GM19372 (cell line): ENCODE results near the gene MRAP2.

Experiments
- ATAC-seq: cut with Tn5 transposase; IDR thresholded peaks from one replicate; pipeline ENCODE4 v1.9.1; 2021; ENCODE audit warnings: mild to moderate bottlenecking, low read depth, moderate library complexity; ENCODE audit not compliant: unreplicated experiment

The MRAP2 gene, protein sequence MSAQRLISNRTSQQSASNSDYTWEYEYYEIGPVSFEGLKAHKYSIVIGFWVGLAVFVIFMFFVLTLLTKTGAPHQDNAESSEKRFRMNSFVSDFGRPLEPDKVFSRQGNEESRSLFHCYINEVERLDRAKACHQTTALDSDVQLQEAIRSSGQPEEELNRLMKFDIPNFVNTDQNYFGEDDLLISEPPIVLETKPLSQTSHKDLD

DNA sequence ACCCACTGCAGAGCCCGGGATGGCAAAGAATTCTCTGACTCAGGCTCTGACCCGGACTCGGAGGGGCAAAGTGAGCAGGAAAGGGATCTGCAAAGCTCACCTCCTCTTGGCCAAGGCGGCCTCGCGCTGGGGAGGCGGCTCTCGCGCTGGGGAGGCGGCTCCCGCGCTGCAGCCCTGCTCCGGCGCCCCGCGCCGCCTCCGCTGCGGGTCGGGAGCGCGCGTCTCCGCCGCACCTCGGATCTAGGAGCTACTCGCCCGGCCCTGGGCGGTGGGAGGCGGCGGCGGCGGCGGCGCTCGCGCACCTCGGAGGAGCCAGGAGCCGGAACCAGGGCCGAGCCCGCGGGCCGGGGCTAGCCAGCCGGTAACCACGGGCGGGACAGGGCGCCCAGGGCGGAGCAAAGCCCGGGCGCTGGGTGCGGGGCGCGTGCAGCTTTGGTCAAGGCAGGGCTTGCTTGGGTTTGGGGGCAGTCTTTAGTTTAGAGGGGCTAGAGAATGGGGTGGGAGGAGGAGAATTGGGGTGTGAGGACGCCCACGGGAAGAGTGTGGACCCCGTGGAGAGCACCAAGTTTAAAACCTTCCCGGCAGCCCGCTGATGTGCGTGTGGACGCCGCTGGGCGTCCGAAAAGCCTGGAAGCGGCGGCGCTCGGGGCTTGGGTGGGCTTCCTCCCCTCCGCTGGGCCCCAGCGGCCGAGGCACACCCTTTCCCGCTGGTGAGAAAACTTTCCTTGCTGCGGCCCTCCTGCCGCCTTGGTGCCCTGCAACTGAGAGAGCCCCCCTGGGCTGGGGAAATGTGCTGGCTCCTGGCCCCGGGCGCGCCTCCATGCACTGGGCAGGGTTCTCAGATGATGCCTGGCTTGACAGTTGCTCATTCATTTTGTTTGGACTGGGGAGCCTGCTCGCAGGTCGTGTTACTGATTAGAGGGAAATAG, at the start of gene MRAP2:
Gene MRAP2 (plus strand): TSS at position 250 of the 929 bp plus-strand sequence. CDS start 21,547 bp downstream, outside the sequence.
- ATAC-seq: no peak

DNA sequence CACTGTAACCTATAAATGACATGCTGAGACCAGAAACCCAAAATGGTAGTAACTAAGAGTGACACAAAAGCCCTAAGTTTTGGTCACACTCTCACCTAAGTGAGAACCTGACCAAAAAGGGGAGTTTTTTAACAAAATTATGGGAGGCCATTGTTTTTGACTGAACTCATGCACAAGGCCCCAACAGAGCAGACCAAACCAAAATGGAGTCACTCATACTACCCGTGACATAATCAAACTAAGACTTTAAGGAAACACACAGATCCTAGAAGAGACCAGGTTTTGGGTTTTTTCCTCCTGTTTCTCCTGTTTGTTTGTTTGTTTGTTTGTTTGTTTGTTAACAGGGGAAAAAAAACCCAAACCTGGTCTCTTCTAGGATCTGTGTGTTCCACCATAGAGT, 49.2 kb upstream of the MRAP2 start:
- ATAC-seq: no peak

DNA sequence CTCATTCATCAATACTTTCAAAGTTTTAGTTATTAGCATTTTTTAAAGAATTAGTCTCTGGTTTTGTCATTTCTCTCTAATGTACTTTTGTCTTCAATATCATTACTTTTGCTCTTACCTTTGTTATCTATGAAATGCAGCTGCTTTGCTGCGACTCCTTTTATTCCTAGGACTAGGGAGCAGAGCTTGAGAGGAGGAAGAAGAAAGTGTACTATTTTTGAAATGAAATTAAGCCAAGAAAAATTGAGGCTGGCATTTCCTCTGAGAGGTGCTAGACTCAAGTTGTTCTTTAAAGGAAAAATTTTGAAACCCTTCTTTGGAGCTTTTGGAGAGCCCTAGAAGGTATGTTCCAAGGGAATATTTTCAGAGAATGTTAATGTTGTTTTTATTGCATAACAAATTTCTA, 48.3 kb upstream of the MRAP2 start:
- no peak for ATAC-seq

DNA sequence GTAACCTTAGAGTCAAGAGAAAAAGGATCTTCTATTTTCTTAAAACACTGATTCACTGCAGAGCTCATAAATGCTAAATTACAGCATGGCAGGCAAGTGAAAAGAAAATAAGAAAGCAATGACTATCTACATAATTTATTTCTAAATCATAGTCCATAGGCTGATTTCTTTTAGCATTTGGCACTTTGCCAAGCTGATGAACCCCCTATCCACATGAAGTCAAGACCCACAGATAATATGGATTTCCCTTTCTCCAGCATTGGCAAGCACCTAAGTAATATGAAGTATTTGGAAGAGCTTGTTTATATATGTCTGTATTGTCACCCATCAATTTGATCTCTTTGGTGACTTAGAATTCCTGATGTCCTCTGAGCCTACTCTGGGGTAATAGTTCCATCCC, 47.9 kb upstream of the MRAP2 start:
- ATAC-seq: no peak

DNA sequence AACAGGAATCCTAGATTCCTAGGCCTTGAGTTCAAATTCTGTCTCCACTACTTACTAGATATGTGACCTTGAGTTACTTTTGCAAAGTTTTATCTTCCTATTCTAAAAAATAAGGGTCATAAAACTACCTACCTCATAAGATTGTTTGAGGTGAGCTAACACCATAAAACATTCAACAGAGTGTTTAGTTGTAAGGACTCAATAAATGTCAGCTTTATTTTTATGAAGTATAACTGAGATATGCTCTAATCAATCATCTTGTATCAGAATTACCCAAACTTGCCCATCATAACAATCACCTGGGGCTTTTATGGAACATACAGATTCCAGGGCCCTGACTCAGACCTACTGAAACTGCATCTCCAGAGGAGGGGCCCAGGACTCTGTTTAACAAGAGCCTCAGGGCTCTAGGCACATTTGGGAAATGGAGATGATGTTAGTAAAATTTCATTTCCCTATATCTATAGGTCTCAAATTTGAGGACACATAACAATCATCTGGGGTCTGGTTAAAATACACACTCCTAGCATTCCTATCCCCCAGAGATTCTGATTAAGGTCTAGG, 35.5 kb upstream of the MRAP2 start:
- no peak for ATAC-seq

DNA sequence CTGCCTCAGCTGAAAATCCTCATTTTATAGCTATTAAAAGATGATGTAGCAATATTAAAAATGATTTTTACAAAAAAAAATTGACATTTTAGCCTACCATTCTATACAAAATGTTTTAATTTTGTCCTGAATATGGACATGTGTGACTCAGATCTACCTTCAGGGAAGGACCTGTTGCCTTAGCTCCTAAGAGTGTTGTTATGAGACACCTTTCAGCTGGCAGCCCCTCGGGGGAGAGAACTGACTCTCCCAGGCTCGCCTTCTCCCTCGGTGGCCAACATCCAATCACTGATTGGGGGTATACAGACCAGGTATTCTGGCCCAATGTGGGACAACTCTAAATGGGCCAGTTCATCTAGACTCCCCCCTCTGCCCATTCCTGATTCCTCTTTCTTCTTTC, 32.5 kb upstream of the MRAP2 start:
- no peak for ATAC-seq

DNA sequence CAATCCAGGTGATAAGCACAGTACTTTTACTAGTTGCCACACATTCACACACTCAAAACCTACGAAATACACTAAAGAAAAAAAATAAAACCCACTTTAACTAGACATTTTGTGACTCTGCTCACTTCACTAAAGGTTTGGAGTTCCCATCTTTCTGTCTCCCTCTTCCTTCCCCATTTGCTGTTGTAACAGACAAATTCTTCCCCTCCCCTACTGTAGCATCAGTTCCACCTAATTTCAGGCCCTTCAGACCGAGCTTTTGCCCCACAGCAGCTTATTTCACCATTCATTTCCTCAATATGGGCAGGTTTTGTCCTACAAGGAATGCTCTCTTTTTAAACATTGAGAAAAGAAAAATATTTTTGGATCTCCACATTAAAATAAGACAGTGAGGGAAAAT, 31.3 kb upstream of the MRAP2 start:
- no peak for ATAC-seq

DNA sequence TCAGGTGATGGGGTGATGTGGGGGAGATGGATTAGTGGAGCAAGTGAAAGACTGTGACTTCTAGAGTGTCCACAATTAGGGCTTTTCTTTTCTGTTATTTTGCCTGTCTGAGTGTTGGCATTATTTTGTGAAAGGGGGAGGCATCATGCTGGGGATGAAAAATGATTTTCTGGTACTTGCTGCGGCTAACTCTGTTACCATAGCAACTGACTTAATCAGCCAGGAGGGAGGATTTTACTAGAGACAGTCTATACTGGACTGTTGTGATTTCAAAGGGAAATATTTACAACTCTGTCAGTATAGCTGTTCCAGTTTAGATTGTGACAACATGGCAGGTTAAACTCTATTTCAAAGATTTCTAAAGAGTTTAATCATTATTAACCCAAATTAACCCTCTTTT, 30.4 kb upstream of the MRAP2 start:
- no peak for ATAC-seq

DNA sequence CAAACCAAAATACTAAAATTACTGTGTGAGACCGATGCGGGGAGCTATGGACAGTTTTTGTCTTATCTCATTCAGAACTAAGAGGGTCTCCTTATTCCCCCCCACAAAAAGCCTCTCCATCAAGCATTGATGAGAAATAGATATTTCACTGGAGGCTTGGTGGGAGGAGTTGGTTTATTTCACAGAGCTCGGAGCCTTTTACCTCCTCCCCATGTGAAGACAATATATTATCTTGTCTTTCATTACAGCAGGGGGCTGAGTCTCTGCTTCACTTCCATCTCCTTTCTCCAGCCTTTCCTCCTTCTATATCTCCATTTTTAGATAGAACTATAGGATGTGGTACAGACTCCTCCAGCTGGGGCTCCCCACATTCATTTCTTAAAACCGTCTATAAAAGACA, 29.9 kb upstream of the MRAP2 start:
- no peak for ATAC-seq

DNA sequence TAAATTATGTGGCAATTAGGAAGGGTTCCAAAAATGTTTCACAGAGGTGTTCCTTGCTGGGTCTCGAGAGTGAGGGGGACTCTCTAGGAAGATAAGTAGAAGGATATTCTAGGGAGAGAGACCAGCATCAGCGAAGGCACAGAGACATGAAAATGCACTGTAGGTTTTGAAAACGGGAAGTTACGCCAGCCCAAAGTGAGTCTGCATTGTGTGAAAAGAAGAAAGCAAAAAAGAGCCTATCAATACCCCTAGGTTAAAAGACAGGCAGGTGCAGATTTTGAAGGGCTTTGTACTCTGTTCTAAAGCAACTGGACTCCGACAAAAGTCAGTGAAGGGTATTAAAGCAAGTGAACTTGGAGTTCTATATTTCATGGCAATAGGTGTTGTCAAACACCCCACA, 25.7 kb upstream of the MRAP2 start:
- ATAC-seq: no peak

DNA sequence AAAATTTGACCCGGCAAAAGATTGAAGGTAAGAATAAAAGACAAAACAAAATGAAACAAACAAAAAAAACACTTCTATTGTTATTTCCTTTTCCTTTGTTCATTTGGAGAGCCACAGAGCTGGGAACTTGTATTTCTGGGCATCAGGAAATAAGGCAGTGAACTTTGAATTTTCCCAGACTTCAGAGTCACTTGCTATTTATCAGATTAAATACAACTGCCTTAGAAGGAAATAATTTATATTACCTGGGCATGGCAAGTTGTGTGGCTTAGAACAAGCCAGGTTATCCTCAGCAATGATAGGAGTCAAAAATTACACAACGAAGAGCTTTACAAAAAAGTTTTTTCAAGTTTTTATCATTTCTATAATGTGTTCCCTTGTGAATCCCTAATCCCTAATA, 20.2 kb upstream of the MRAP2 start:
- ATAC-seq: no peak

DNA sequence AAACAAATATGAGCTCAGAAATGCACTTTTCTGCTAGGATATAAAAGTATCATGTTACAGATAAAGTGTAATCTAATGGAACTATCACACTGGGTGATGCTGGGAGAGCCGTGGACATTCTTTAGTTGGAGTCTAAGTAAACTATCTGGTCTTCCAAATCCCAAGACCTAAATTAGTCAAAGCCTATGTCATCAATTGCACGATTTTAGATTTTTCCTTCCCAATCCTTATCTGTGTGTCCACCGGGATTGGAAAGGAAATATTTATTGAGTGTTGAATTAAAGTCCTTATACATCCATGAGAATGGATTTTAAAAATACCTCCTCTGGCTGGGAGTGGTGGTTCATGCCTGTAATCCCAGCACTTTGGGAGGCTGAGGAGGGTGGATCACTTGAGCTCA, 19.6 kb upstream of the MRAP2 start:
- no peak for ATAC-seq

DNA sequence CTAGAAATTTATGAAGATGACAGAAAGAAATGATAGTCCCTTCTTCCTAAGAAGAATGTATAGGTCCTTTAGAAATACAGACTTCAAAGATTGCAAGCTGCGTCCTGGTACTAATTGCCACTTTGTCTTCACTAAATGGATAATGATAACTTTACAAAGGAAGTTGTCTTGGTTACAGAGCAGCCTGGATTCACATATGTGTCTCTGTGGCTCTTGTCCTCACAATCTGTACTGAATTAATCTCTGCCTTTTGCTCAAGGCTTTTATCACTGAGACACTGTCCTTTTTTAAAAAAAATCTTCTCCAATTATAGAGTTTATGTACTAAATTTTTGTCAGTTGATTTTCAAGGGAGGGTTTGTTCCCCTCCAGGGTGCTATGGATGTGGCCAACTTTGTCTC, 17.5 kb upstream of the MRAP2 start:
- no peak for ATAC-seq

DNA sequence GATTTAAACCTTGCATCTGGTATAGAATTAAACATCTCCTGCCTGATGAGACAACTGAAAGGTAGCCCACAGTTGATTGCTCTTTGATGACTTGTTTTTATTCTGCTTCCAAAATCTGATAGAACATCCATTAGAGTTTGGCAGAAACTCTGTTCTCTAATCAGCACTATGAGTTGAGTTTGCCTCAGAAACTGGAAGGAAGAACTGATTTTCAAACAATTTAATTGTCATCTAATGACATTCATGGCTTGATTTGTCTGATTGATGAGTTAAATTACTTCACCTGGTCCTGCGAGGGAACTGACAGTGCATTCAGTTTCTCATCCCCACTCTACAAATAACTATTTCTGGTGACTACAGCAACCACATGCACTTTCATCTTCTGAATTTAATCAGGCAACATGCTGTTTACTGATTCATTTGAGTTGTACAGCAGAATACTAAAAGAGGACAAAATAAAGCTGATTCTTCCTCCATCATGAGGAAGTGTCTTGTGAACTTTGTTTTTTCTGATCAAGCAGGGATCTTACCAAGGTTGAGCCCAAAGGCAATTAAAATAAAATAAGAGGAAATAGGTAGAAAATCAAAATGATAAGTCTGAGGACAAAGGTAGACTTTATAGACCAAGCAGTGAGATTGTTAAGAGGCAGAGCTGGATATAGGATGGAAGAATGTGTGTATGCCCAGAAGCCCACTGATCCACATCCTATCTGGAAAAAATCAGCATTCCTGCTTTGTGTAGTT, 15.7 kb upstream of the MRAP2 start:
- ATAC-seq: peak; percentile 86

DNA sequence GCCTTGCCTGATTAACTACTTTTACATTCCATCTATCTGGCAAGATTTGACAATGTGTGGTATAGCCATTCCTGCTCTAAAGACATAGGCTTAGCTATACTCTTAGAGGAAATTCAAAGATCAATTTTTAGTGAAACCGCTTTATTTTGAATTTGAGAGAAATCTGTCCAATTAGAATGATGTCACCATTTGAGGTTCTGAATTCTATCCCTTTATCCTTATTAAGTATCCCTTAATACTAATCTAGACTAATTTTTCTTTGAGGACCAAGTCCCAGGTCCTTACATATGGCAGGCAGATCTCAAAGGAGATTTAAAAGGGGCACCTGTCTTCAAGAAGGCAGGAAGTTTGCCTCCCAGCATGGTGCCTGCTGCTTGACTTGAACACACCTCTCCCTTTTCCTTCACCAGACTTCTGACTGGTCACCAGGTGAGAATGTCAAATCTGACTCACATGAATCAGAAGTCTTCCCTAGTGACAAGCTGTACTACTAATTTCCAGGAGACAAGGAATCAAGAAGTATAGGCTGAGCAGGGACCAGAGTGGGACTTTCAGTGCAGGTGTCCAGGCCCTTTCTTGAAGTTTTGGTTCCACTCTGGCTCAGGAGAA, 15.0 kb upstream of the MRAP2 start:
- no peak for ATAC-seq

DNA sequence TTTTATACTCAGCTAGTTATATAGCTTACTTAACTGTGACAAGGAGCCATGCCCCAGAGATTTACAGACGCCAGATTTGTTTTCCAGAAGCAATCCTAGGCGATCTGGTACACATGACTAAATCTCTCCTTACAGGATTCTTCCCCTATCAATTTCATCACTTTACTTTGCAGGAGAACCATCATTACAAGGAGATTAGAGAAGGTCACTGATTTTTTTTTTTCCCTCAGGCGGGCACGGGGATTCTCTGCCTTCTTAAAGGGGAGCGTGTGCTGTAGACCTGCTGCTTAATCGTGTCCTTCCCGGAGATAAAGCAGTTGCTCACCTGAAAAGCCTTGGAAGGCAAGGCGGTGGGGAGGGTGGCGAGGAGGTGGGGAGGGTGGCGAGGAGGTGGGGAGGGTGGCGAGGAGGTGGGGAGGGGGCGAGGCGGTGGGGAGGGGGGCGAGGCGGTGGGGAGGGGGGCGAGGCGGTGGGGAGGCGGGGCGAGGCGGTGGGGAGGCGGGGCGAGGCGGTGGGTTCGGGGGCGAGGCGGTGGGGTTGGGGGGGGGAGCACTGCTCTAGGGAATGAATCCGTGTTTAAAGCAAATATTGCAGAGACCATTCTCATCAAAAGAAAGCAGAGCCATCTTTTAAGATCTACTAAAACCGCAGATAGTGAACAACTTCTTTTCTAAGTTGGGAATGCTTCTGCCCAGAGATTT, 14.3 kb upstream of the MRAP2 start:
- ATAC-seq: no peak

DNA sequence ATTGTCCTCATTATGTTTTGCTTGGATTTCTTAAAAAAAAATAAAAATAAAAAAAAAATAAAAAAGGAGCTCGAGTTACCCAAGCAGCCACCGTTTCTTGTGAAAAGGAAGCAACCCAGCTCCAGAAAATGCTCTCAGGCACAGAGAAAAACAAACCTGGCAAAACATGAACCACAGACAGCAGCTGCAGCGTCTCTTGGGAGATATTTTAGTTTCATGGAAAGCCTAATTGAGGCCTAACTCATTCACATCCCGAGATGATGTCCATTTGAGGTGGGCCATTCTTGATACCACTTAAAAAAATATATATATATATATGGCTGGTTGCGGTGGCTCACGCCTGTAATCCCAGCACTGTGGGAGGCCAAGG, 13.7 kb upstream of the MRAP2 start:
- ATAC-seq: no peak

DNA sequence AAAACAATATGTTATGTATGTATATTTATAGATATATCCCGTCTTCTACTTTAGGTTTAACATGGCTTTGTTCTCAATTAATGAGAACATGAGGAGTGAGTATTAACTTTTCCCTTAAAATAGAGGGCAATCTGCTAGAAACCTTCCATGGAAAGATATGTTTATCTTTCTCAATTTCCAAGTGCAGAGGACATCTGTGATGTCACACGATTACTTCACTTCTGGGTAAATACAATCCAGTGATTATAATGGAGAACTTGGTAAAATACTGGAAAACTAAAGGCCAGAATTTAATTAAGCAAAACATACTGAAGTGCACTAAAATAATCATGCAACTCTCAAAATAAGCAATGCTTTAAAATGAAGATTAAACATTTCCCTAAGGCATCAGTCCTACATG, 11.9 kb upstream of the MRAP2 start:
- ATAC-seq: no peak

DNA sequence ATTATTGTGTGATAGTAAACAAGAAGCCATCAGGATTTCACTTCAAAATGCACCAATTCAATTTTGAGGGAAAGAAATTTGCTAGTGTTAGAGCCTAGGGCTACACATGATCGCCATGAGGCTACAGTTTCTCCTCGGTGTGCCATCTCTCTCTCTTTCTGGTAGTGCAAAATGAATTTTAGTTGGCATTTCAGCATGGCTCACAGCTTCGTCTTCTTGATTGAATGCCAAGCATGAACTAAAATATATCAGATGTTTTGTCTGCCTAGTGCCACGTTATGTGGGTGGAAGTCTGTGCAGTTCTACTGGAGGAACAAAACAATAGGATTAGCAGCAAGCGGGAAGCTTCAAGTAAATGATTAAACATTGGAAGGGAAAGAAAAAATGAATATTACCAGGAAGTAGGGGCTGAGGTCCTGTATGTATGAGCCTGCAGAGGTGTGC, 6.8 kb upstream of the MRAP2 start:
- ATAC-seq: no peak
